Thoracic aorta (tissue), 2 donors: Measurements from ENCODE around the gene MAPT. TPM values are rescaled to one million over a fixed set of nuclear protein-coding genes. Genes with fewer than 3 reads are reported as not detected.

Experiments used
- ATAC-seq: fragments of 150-250 bp; one replicate; pipeline ENCODE4 v1.8.0; 2017; ENCODE audit warnings: low read depth; ENCODE audit not compliant: insufficient number of reproducible peaks, low FRiP score
- DNase-seq: peaks from one replicate; pipeline ENCODE4 v3.0.0-alpha.2; 2020; ENCODE audit warnings: low spot score
- H3K27ac ChIP-seq, 2 donors: fragments of 200-600 bp; sonication (generic); 1 replicate in 1 of 2; 2 replicates in 1 of 2; pipeline ENCODE4 v1.5.1; 2016; ENCODE audit warnings: mild to moderate bottlenecking in 2 of 2, moderate library complexity in 2 of 2
- H3K27me3 ChIP-seq: fragments of 200-600 bp; sonication (generic); replicated peaks from 2 replicates; pipeline ENCODE4 v1.6.0; 2016; ENCODE audit warnings: mild to moderate bottlenecking; ENCODE audit not compliant: insufficient read depth
- H3K36me3 ChIP-seq: fragments of 200-600 bp; sonication (generic); one replicate; pipeline ENCODE4 v1.5.1; 2016
- H3K4me1 ChIP-seq, 2 donors: fragments of 200-600 bp; sonication (generic); 1 replicate in 1 of 2; 2 replicates in 1 of 2; pipeline versions ENCODE4 v1.5.1 to v1.6.0; 2016; ENCODE audit warnings: low read depth in 2 of 2, mild to moderate bottlenecking in 1 of 2; ENCODE audit not compliant: control insufficient read depth in 1 of 2
- H3K4me3 ChIP-seq: fragments of 200-600 bp; sonication (generic); 2 replicates; pipeline ENCODE4 v1.5.1; 2016; ENCODE audit warnings: mild to moderate bottlenecking
- H3K9me3 ChIP-seq: fragments of 200-600 bp; sonication (generic); 2 replicates; pipeline ENCODE4 v1.5.1; 2016
- total RNA-seq, 2 donors: library from RNA; depleted of rRNA; stranded (reverse); fragments of >200 nt; gene quantifications; one replicate each; pipeline versions ENCODE4 v1.1.0 to v1.2.3, GENCODE V29; 2016
- TF ChIP-seq, protein P1 (sequence below): fragments of 200-600 bp; sonication (generic); IDR thresholded peaks from one replicate; pipeline ENCODE4 v1.5.1; 2019; ENCODE audit warnings: antibody characterized with exemption

MAPT gene
- total RNA-seq, 2 donors from 2014 or later: 3.1 to 4.6 TPM

- Histone ChIP-seq H3K27me3 (no peaks in the 10 kb centered on the region), H3K9me3 (no peaks in the 10 kb centered on the region), H3K4me3 (no peak overlapping the region), H3K27ac (no peak overlapping the region), H3K4me1 (peaks cover 0 to 6% of the 10 kb centered on the region in 2 donors), H3K36me3 (peaks cover 25% of the 10 kb centered on the region)
- TF ChIP-seq, protein P1, sequence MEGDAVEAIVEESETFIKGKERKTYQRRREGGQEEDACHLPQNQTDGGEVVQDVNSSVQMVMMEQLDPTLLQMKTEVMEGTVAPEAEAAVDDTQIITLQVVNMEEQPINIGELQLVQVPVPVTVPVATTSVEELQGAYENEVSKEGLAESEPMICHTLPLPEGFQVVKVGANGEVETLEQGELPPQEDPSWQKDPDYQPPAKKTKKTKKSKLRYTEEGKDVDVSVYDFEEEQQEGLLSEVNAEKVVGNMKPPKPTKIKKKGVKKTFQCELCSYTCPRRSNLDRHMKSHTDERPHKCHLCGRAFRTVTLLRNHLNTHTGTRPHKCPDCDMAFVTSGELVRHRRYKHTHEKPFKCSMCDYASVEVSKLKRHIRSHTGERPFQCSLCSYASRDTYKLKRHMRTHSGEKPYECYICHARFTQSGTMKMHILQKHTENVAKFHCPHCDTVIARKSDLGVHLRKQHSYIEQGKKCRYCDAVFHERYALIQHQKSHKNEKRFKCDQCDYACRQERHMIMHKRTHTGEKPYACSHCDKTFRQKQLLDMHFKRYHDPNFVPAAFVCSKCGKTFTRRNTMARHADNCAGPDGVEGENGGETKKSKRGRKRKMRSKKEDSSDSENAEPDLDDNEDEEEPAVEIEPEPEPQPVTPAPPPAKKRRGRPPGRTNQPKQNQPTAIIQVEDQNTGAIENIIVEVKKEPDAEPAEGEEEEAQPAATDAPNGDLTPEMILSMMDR: no peak
- DNase-seq: no peak
- no peak for ATAC-seq
Observed at GRCh38 chr17:46064460-46064859, 170.1 kb downstream of the MAPT start.

GRCh38 chr17:46071796-46072195, 177.4 kb downstream of the MAPT start:
- Histone ChIP-seq H3K27me3 (no peaks in the 10 kb centered on the region), H3K9me3 (no peaks in the 10 kb centered on the region), H3K27ac (no peak overlapping the region), H3K4me3 (no peak overlapping the region), H3K4me1 (peaks cover 11 to 12% of the 10 kb centered on the region in 2 donors), H3K36me3 (peaks cover 5% of the 10 kb centered on the region)
- ATAC-seq (no peak), DNase-seq (no peak)
- TF ChIP-seq, protein P1: no peak

GRCh38 chr17:46072998-46073397, 178.6 kb downstream of the MAPT start:
- H3K4me3 ChIP-seq: no peak overlapping the region
- DNase-seq: no peak
- peaks cover 11 to 12% of the 10 kb centered on the region in 2 donors for H3K4me1 ChIP-seq
- no peak overlapping the region for H3K27ac ChIP-seq
- no peaks in the 10 kb centered on the region for H3K27me3 ChIP-seq
- no peaks in the 10 kb centered on the region for H3K9me3 ChIP-seq
- no peak for ATAC-seq
- TF ChIP-seq, protein P1: no peak
- no peaks in the 10 kb centered on the region for H3K36me3 ChIP-seq

DNA sequence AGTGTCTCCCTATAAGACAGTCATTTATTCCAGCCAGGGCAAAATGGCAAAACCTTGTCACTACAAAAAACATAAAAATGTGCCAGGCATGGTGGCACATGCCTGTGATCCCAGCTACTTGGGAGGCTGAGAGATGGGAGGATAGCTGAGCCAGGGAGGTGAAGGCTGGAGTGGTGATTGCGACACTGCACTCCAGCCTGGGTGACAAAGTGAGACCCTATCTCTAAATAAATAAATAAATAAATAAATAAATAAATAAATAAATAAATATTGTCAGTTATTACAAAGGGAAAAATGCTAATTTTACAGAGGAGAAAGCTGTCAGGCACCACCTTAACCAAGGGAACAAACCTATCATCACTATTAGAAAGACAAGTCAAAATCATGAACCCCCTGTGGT, 180.2 kb downstream of the MAPT start:
- TF ChIP-seq, protein P1: no peak
- Histone ChIP-seq H3K4me1 (peaks cover 11 to 12% of the 10 kb centered on the region in 2 donors), H3K27me3 (no peaks in the 10 kb centered on the region), H3K4me3 (no peak overlapping the region), H3K9me3 (no peaks in the 10 kb centered on the region), H3K27ac (no peak overlapping the region), H3K36me3 (no peaks in the 10 kb centered on the region)
- DNase-seq (no peak), ATAC-seq (no peak)

Other genes with a start within 250 kb of the MAPT start
- not detected for gene CRHR1, start 110.2 kb upstream of the MAPT start, total RNA-seq
- gene SPPL2C, start 49.7 kb upstream of the MAPT start, total RNA-seq: not detected
- gene STH, start 104.7 kb downstream of the MAPT start, total RNA-seq: not detected